Putamen (tissue), 1 donor: ENCODE data around the gene ING2.
"Not testable (repeated sequence)": the region's sequence is repeated elsewhere in the genome, so short reads cannot be mapped to it uniquely, and the experiment has no call there.

Experiments
- DNase-seq: peaks from one replicate; pipeline ENCODE4 v3.0.0-alpha.2; 2016; ENCODE audit warnings: low spot score

Gene ING2

GRCh38 chr4:183548306-183548705 lies 43.4 kb downstream of the ING2 start:
- DNase-seq = no peak

- DNase-seq = no peak
These were observed 45.7 kb downstream of the ING2 start for GRCh38 chr4:183550345-183551093.

GRCh38 chr4:183552274-183553146 lies 47.7 kb downstream of the ING2 start:
- no peak for DNase-seq

- not testable (repeated sequence) for DNase-seq
These were observed 48.3 kb downstream of the ING2 start for GRCh38 chr4:183553147-183553478.

- no peak for DNase-seq
These were observed 48.9 kb downstream of the ING2 start for GRCh38 chr4:183553601-183554345.

- no peak for DNase-seq
These were observed 49.5 kb downstream of the ING2 start for GRCh38 chr4:183554346-183554686.

GRCh38 chr4:183554878-183555585 lies 50.2 kb downstream of the ING2 start:
- no peak for DNase-seq

GRCh38 chr4:183556947-183557346 lies 52.1 kb downstream of the ING2 start:
- DNase-seq = no peak

GRCh38 chr4:183557611-183558010 lies 52.8 kb downstream of the ING2 start:
- no peak for DNase-seq

GRCh38 chr4:183558873-183559272 lies 54.0 kb downstream of the ING2 start:
- DNase-seq = no peak

GRCh38 chr4:183561905-183562304 lies 57.0 kb downstream of the ING2 start:
- DNase-seq = no peak
